Measurements from ENCODE around the gene LIMCH1. TPM values are rescaled to one million over a fixed set of nuclear protein-coding genes. Genes with fewer than 3 reads are reported as not detected.
A peak's percentile ranks its signal among the peaks of the same experiment; 100 is the strongest.

Gene LIMCH1
- polyA plus RNA-seq, 10 donors, result 67.3 to 152 (median 119) TPM

DNA sequence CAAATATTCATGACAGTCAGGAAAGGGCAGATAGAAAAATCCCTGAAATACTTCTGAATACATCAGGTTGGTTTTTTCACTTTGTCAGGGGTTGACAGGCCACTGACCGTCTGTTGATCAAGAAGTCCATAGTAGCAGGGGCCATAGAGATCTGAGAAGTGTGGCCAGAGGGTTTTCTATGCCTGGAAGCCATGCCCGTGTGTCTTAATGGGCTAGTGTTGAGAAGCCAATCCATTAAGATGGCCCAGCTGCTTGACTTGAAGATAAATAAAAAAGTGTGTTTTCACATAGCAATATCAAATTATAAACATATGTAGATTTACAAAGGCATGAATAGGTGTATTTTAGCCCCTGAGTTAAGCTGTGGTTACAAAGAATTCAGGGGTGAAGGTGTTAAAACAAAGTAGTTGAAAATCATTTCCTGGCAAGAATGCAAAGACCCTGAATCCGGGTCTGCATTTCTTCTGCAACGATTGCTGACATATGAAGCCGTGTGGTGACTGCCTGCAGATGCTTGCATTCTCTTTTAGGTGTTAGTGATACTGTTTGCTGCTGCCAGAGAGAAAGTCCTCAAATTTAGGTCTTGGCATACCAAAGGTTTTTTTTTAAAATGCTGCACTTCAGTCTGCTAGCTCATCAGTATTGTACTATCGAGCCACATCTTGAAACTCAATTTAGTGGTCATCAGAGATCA is 9.3 kb upstream of the LIMCH1 start:
- DNase-seq, result no peak

DNA sequence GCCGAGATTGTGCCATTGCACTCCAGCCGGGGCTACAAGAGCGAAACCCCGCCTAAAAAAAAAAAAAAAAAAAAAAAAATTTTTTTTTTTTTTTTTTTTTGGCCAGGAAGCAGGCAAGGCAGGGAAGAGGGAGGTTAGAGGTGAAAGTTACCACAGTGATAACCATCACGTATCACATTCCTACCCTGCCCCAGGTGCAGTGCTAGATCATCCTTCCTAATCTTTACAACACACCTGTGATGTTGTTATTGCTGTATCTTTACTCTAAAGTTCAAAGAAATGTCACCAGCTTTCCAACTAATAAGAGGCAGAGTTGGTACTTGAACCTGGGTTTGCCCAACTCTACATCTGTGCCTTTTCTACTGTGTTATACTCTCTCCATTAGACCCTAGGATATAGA is 7.2 kb upstream of the LIMCH1 start:
- DNase-seq, result no peak

GRCh38 chr4:41532336-41532735 is 5.6 kb upstream of the LIMCH1 start:
- DNase-seq, result no peak

- DNase-seq, result no peak
Measured at GRCh38 chr4:41532882-41533281, 5.1 kb upstream of the LIMCH1 start.

DNA sequence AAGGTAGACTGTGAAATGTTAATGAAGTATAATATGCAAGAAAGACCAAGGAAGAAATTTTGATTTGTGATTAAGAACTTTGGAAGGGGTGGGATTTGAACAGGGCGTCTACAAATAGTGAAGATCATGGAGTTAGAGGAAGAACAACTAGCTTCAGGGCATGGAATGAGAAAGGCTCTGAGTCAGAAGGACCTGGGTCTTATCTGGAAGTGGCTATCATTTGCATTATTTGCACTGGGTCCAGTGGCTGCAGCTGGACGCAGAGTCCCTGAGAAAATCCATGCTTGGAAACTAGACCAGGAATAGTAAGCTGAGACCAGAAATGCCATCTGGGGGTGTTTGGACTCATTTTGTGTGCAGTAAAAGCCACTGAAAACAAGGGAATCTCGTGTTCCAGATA is 4.3 kb upstream of the LIMCH1 start:
- no peak for DNase-seq

DNA sequence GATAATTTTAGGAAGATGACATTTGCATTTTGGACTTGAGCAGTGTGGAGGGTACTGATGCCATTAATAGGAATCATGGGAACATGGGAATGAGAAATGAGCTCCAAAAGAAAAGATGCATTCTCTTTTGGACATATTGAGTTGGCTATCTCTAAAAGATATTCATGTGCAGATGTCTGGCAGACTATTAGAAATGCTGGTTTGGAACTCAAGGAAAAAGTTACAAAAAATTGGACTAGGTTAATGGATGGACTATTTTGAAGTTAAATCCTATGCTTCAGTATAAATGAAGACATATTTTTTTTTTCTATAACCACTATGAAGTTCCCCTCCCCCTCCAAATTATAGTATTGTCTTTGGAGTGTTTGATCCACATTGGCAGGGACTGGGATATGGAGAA is 3.6 kb upstream of the LIMCH1 start:
- DNase-seq, result peak in 2 of 3 donors; percentile 57 to 71

GRCh38 chr4:41535911-41536371 is 2.0 kb upstream of the LIMCH1 start:
- no peak for DNase-seq

DNA sequence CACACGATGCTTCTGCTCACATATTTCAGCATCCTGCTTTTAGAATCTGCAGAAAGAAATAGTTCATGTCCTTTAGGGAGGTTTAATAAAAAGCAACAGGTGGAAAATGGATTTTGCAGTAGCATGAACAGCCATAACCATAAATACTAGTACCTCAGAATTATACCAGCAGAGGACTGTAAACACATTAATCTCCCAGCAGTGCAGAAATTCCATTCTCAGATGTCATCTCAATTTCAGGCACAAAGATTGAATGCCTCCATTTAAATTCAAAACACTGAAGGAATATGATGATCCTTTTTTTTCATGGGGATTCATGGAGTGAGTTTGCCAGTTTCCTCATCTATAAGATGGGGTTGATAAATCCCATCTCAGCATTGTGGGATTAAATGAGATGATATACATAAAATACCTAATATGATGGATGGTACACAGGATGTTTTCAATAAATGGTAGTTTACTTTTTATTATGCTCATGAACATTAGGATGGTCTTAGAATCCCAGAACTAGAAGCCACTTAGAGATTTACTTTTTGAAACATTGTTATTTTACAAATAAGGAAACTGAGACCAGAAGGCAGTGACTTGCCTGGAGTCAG is 566 bp upstream of the LIMCH1 start:
- DNase-seq, result no peak

- DNase-seq, result peak in 1 of 3 donors; percentile 60
Measured at GRCh38 chr4:41538887-41539498, 1.0 kb downstream of the LIMCH1 start.

DNA sequence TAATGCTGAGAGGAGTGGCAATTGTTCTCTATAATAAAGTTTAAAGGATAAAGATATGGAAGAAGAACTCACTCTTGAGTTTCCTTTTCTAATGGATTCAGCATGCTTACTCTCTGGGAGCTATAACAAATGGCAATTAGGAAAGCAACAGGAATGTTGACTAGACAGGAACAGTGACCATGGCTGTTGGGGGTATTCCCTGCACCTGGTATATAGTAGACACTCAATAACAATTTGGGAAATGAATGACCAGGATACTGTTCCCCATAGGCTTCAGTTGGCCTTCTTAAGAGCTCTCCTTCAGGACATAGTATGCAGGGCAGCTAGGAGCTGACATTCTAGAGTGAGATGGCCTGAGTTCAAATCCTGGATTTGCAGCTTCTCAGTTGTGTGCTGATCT is 1.8 kb downstream of the LIMCH1 start:
- no peak for DNase-seq

DNA sequence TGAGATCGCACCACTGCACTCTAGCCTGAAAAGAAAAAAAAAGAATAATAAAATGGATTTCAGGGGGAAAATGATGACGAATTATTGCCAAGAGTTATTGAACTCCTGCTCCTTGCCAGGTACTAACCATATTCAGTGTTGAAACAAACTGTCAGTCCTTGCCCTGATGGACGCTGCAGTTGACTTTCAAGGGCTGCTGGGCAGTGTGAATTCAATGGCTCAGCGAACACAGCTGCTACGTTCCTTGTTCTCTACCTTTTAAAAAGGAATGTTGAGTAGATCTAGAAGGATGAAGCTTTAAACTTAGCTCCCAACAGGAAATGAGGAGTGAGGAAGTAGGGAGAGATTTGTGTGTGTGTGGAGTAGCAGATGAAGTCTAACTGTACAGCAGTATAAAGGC is 2.7 kb downstream of the LIMCH1 start:
- no peak for DNase-seq

DNA sequence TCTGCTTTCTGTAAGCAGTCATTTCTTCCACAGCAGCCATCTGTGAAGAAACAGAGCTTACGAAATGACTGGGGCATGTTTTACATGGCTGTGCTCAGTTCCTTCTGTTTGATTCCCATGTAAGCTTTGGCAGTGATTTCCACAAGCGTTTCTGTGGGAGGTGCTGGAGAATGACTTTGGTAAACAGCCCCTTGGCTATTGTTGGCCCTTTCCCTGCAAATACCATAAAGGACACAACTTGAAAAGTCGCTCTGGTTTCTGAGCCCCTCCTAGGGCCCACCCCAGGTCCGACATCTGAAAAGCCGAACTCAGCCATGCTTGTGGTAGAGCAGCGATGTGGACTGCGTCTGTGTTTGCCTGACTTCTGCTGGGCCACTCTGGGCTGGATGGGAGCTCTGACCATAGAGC is 3.7 kb downstream of the LIMCH1 start:
- DNase-seq, result peak in 2 of 3 donors; percentile 73 to 78

GRCh38 chr4:41542526-41543275 is 4.7 kb downstream of the LIMCH1 start:
- DNase-seq, result no peak

GRCh38 chr4:41545238-41545637 is 7.3 kb downstream of the LIMCH1 start:
- no peak for DNase-seq

DNA sequence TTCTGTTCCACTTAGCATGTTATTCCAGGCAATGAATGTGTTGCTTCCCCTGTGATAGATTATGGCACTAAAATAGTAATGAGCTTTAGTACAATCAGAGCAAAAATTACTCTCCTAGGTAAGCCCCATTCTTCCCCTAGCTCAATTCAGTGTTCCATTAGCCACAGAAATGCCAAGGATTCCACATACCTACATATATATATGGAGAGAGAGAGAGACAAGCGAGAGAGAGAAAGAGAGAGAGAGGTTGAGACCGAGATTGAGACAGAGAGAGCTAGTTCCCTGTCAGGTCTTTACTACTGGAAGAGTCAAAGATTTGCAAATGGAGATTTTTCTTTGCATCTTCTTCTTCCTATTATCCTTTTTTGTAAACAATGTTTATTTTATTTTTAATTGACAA is 8.7 kb downstream of the LIMCH1 start:
- DNase-seq, result no peak

GRCh38 chr4:41548305-41548880 is 10.4 kb downstream of the LIMCH1 start:
- DNase-seq, result peak in 1 of 3 donors; percentile 75

- DNase-seq, result no peak
Measured at GRCh38 chr4:41549478-41549877, 11.5 kb downstream of the LIMCH1 start.

- peak in 1 of 3 donors; percentile 64 for DNase-seq
Measured at GRCh38 chr4:41550308-41550707, 12.4 kb downstream of the LIMCH1 start.

GRCh38 chr4:41551536-41551935 is 13.6 kb downstream of the LIMCH1 start:
- DNase-seq, result no peak

DNA sequence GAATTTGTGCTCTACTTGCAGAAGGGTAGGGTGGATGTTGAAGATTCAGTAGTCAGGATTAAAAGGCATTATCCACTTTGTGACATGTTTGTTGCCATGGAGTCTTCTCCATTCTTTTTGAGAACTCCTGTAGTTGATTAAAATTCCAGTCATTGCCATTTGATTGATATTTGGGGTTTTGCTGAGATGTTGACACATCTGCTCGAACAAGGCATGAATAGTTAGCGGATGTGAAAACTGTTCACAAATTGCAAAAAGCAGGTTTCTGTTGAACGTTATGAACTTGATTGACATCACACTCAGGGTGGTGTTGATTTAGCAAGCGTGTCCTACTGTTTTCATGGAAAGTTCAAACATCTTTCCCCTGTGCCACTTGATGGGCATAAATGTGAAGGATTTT is 16.9 kb downstream of the LIMCH1 start:
- no peak for DNase-seq

- no peak for DNase-seq
Measured at GRCh38 chr4:41556526-41556925, 18.6 kb downstream of the LIMCH1 start.

GRCh38 chr4:41559940-41560516 is 22.1 kb downstream of the LIMCH1 start:
- no peak for DNase-seq
